ENCODE data around the gene LRRN3.
A peak's percentile ranks its signal among the peaks of the same experiment; 100 is the strongest.

The LRRN3 gene

GRCh38 chr7:111080495-111081105 lies 10.3 kb upstream of the LRRN3 start:
- DNase-seq (ENCODE audit: low spot score), result no peak

- no peak for DNase-seq (ENCODE audit: low spot score)
Observed at GRCh38 chr7:111081546-111082267, 9.2 kb upstream of the LRRN3 start.

GRCh38 chr7:111082351-111082750 lies 8.6 kb upstream of the LRRN3 start:
- DNase-seq (ENCODE audit: low spot score), result no peak

GRCh38 chr7:111083413-111083812 lies 7.5 kb upstream of the LRRN3 start:
- DNase-seq (ENCODE audit: low spot score), result peak; percentile 73

- no peak for DNase-seq (ENCODE audit: low spot score)
Observed at GRCh38 chr7:111085356-111085755, 5.6 kb upstream of the LRRN3 start.

- no peak for DNase-seq (ENCODE audit: low spot score)
Observed at GRCh38 chr7:111086532-111086931, 4.4 kb upstream of the LRRN3 start.

GRCh38 chr7:111088328-111088727 lies 2.6 kb upstream of the LRRN3 start:
- DNase-seq (ENCODE audit: low spot score), result no peak

GRCh38 chr7:111089822-111090426 lies 1.0 kb upstream of the LRRN3 start:
- DNase-seq (ENCODE audit: low spot score), result peak; percentile 20

GRCh38 chr7:111091593-111092358 lies 849 bp downstream of the LRRN3 start:
- no peak for DNase-seq (ENCODE audit: low spot score)

GRCh38 chr7:111092406-111093236 lies 1.7 kb downstream of the LRRN3 start:
- no peak for DNase-seq (ENCODE audit: low spot score)

- no peak for DNase-seq (ENCODE audit: low spot score)
Observed at GRCh38 chr7:111093496-111093895, 2.6 kb downstream of the LRRN3 start.

- DNase-seq (ENCODE audit: low spot score), result no peak
Observed at GRCh38 chr7:111094419-111094818, 3.5 kb downstream of the LRRN3 start.

GRCh38 chr7:111096997-111097396 lies 6.1 kb downstream of the LRRN3 start:
- no peak for DNase-seq (ENCODE audit: low spot score)

GRCh38 chr7:111098011-111098925 lies 7.3 kb downstream of the LRRN3 start:
- peak; percentile 53 for DNase-seq (ENCODE audit: low spot score)

GRCh38 chr7:111098926-111099250 lies 8.0 kb downstream of the LRRN3 start:
- DNase-seq (ENCODE audit: low spot score), result no peak

GRCh38 chr7:111101856-111102646 lies 11.1 kb downstream of the LRRN3 start:
- no peak for DNase-seq (ENCODE audit: low spot score)

GRCh38 chr7:111103136-111103535 lies 12.2 kb downstream of the LRRN3 start:
- DNase-seq (ENCODE audit: low spot score), result no peak

GRCh38 chr7:111103678-111104274 lies 12.8 kb downstream of the LRRN3 start:
- DNase-seq (ENCODE audit: low spot score), result no peak

- DNase-seq (ENCODE audit: low spot score), result no peak
Observed at GRCh38 chr7:111104710-111105109, 13.8 kb downstream of the LRRN3 start.

- DNase-seq (ENCODE audit: low spot score), result no peak
Observed at GRCh38 chr7:111105269-111105668, 14.3 kb downstream of the LRRN3 start.

All from CD4-positive, alpha-beta T cell treated with Interleukin-15 for 4 hours (primary cell).